HL-60 (cell line): ENCODE results near the gene TARS1.

Source experiments
- GABPA ChIP-seq: IDR thresholded peaks from 2 replicates; pipeline ENCODE4 v1.6.1; 2012; ENCODE audit warnings: low read depth
- POLR2AphosphoS5 ChIP-seq: IDR thresholded peaks from 2 replicates; pipeline ENCODE4 v1.6.1; 2012; ENCODE audit warnings: low read depth
- SPI1 ChIP-seq: IDR thresholded peaks from 2 replicates; pipeline ENCODE4 v1.6.1; 2012; ENCODE audit warnings: low read depth, mild to moderate bottlenecking, borderline replicate concordance
- TF ChIP-seq, protein P1 (sequence below): IDR thresholded peaks from one replicate; pipeline ENCODE4 v1.5.1; 2011; ENCODE audit warnings: low read length, control low read depth, inconsistent platforms; ENCODE audit not compliant: insufficient read depth
- TF ChIP-seq, protein P2 (sequence below): IDR thresholded peaks from 2 replicates; pipeline ENCODE4 v1.6.1; 2012; ENCODE audit warnings: low read depth; ENCODE audit not compliant: insufficient replicate concordance

DNA sequence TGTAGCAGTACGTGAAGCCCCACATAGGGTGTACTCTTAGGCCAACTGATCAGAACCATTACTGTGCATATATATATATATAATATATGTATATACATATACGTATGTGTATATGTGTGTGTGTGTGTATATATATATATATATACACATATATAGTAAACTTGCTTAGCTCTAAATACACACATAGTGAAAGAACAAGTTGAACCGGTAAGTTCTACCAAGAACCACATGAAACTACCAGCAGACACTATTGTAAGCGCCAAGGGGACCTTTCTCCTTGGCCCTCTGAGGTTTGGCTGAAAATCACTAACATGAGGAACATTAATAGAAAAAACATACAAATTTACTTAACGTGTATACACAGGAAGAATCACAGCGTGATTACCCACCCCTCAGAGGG is 1.8 kb upstream of the TARS1 start:
- TF ChIP-seq, protein P1, sequence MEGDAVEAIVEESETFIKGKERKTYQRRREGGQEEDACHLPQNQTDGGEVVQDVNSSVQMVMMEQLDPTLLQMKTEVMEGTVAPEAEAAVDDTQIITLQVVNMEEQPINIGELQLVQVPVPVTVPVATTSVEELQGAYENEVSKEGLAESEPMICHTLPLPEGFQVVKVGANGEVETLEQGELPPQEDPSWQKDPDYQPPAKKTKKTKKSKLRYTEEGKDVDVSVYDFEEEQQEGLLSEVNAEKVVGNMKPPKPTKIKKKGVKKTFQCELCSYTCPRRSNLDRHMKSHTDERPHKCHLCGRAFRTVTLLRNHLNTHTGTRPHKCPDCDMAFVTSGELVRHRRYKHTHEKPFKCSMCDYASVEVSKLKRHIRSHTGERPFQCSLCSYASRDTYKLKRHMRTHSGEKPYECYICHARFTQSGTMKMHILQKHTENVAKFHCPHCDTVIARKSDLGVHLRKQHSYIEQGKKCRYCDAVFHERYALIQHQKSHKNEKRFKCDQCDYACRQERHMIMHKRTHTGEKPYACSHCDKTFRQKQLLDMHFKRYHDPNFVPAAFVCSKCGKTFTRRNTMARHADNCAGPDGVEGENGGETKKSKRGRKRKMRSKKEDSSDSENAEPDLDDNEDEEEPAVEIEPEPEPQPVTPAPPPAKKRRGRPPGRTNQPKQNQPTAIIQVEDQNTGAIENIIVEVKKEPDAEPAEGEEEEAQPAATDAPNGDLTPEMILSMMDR = no peak
- TF ChIP-seq, protein P2, sequence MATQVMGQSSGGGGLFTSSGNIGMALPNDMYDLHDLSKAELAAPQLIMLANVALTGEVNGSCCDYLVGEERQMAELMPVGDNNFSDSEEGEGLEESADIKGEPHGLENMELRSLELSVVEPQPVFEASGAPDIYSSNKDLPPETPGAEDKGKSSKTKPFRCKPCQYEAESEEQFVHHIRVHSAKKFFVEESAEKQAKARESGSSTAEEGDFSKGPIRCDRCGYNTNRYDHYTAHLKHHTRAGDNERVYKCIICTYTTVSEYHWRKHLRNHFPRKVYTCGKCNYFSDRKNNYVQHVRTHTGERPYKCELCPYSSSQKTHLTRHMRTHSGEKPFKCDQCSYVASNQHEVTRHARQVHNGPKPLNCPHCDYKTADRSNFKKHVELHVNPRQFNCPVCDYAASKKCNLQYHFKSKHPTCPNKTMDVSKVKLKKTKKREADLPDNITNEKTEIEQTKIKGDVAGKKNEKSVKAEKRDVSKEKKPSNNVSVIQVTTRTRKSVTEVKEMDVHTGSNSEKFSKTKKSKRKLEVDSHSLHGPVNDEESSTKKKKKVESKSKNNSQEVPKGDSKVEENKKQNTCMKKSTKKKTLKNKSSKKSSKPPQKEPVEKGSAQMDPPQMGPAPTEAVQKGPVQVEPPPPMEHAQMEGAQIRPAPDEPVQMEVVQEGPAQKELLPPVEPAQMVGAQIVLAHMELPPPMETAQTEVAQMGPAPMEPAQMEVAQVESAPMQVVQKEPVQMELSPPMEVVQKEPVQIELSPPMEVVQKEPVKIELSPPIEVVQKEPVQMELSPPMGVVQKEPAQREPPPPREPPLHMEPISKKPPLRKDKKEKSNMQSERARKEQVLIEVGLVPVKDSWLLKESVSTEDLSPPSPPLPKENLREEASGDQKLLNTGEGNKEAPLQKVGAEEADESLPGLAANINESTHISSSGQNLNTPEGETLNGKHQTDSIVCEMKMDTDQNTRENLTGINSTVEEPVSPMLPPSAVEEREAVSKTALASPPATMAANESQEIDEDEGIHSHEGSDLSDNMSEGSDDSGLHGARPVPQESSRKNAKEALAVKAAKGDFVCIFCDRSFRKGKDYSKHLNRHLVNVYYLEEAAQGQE = no peak
- no peak for TF ChIP-seq GABPA
- TF ChIP-seq POLR2AphosphoS5 = no peak
- no peak for TF ChIP-seq SPI1
